SU-DHL-6 (cell line): ENCODE measurements around the gene C2CD3.

Source experiments
- EZH2phosphoT487 ChIP-seq: fragments of 200-600 bp; sonication (generic), shearing (Covaris generic); conservative IDR thresholded peaks from 2 replicates; pipeline ENCODE4 v1.6.1; 2018; ENCODE audit warnings: mild to moderate bottlenecking, antibody characterized with exemption, low read length, moderate library complexity, mixed read lengths
- TF ChIP-seq, protein P1 (sequence below): fragments of 200-600 bp; sonication (generic); IDR thresholded peaks from one replicate; pipeline ENCODE4 v1.5.1; 2017; ENCODE audit warnings: antibody characterized with exemption, mild to moderate bottlenecking, low read length, moderate library complexity; ENCODE audit not compliant: insufficient read depth, poor library complexity, severe bottlenecking

DNA sequence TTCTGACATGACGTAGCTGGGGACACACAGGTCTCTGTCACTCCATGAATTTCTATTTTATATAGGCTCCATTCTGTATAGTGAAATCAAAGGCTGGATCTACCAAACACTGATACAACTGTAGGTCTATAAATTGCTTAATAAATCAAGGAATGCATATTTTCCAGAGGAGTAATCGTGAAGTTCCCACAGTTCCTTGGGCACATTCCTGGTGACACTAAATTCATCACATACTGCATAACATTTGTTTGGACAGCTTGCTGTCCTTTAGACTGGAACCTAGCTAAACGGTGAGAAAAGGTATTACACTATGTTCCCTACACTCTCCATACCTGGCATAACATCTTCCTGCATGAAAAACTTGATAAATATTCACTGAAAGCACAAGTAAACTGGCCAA lies 120.3 kb downstream of the C2CD3 start:
- TF ChIP-seq, protein P1, sequence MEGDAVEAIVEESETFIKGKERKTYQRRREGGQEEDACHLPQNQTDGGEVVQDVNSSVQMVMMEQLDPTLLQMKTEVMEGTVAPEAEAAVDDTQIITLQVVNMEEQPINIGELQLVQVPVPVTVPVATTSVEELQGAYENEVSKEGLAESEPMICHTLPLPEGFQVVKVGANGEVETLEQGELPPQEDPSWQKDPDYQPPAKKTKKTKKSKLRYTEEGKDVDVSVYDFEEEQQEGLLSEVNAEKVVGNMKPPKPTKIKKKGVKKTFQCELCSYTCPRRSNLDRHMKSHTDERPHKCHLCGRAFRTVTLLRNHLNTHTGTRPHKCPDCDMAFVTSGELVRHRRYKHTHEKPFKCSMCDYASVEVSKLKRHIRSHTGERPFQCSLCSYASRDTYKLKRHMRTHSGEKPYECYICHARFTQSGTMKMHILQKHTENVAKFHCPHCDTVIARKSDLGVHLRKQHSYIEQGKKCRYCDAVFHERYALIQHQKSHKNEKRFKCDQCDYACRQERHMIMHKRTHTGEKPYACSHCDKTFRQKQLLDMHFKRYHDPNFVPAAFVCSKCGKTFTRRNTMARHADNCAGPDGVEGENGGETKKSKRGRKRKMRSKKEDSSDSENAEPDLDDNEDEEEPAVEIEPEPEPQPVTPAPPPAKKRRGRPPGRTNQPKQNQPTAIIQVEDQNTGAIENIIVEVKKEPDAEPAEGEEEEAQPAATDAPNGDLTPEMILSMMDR, result no peak
- TF ChIP-seq EZH2phosphoT487, result no peak
